ENCODE data around the gene ZNF112.
"Not testable (repeated sequence)": the region's sequence is repeated elsewhere in the genome, so short reads cannot be mapped to it uniquely, and the experiment has no call there.

Gene ZNF112

DNA sequence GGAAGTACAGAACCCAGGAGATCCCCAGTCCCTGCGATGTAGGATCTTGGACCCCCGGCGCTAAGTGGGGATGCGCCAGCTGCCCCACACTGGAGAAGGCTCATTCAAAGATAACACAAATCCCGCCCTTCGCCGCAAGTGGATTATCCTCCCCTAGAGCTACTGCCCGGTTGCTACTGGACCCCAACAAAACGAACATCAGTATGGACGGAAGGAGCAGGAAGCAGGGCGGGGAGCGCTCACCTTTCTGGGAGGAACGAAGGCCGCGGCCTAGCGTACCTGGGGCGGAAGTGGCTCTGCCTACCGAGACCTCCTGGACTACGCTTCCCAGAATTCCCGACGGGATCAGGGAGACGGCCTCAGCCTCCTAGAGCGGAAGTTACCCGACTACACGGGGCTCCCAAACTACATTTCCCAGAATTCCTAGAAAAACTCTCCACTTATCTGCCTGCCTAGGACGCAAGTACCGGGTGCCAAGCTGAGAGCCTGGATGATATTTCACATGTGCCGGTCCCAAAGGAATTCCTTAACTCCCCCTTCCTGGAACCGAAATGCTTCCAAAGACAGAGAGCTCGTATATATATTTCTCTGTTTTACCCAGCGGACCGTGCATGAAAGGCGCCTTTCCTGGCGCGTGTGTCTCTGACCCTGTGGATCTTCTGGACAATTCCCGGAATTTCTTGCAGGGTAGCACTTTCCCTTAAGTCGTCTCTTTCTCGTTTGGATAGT lies at the start of gene ZNF112:
Gene ZNF112 (minus strand): TSS at position 298 of the 729 bp plus-strand sequence. CDS start 16,141 bp downstream, outside the sequence.
- DNase-seq (ENCODE audit: low read depth in 2 of 2), result no peak

DNA sequence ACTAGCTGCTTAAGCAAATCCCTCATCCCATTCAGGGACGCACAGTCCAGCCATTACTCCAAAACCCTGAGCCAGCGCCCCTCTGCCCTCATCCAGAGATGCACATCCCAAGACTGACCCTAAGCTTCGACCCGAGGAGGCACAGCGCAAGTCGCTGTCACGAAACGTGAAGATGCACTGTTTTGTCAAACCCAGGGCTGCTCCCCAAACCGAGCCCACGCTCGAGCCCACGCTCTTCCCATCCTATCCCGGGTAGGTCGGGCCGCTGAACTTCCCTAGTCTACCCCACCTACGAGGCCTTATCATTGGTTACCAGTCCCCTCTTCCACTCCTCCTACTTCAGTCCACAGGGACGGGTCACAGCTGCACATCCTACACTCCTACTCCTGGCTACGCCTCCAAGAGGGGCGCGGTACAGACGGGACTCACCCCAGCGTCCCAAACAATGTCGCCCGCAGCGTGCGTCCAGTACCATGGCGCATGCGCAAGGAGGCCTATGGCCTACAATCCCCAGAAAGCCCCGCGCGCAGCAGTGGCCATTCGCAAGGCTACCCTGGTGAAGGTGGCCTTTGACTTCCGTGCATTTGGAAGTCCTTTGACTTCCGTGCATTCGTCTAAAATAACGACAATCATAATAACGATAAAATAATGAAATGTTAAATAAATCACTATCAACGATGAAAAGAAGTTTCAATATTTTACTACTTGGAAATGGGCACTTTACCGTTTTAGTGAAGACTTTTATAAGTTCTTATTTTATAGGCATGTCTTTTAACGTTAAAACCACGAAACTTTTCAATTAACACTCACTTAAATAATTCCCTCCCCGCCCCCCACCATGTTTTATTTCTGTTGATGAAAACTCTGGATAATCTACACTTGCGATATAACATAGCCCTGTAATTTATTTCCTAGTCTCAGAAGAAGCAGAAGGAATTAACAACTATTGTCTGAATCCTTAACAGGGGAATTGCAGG lies 44.9 kb upstream of the ZNF112 start, which contains the start of gene ZNF285:
Gene ZNF285 (minus strand): TSS at position 470 of the 977 bp plus-strand sequence. CDS start 4,395 bp downstream, outside the sequence.
- peak; percentile 40 to 47 for DNase-seq (ENCODE audit: low read depth in 2 of 2)

DNA sequence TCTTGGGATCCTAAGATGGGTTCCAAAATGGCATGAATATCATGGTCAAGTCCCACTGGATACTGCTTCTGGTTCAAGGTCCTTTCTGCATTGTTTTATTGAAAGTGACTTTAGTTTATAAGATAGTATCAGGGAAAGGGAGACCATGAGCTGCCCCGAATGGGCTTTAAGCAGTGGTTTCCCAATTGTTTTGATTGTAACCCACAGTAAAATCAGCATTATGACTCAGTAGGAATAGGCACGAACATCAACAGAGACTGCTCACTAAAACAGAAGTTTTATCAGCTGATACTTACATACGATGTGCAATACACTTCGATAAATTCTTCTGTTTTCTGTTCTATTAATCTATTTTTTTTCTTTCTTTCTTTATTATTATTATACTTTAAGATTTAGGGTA lies 32.8 kb upstream of the ZNF112 start:
- not testable (repeated sequence) for DNase-seq (ENCODE audit: low read depth in 2 of 2)

DNA sequence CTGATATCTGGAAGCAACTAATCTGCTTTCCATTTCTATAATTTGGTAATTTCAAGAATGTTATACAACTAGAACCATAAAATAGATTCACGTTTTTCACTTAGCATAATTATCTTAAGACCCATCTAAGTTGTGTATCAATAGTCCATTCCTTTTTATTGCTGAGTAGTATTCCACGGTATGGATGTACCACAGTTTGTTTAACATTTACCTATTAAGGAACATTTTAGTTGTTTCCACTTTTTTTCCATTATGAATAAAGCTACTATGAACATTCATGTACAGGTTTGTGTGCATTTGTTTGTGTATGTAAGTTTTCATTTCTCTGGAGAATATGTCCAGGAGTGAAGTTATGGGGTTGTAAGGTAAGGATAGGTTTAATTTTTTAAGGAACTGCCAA lies 18.3 kb upstream of the ZNF112 start:
- no peak for DNase-seq (ENCODE audit: low read depth in 2 of 2)

DNA sequence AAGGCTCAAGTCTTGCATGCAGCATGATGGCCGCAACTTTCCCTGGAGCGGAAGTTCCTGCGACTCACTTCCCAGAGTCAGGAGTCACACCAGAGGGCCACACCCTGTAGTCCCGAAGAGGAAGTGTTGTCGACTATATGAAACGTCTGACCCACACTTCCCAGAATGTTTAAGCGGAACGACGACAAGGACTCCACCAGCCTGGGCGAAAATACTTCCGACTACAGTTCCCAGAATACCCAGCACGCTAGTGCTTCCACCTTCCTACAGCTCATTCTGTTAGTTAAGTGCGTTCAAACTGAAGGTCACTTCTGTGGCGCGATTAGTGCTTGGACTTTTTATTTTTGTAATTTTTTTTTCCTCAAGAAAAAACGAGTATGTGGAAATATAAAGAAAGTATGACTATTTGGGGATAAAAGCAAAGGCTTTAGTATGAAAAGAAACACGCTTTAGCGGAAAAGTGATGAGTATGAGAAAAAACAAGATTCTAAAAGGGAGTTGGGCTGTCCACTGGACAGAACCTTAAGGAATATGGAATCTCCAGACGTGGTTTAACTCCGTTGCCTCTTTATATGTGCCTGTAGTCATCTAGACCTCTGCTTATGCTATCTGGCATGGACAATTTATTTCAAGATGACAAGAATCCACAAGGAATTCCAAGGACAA lies 15.5 kb upstream of the ZNF112 start:
- DNase-seq (ENCODE audit: low read depth in 2 of 2), result no peak

DNA sequence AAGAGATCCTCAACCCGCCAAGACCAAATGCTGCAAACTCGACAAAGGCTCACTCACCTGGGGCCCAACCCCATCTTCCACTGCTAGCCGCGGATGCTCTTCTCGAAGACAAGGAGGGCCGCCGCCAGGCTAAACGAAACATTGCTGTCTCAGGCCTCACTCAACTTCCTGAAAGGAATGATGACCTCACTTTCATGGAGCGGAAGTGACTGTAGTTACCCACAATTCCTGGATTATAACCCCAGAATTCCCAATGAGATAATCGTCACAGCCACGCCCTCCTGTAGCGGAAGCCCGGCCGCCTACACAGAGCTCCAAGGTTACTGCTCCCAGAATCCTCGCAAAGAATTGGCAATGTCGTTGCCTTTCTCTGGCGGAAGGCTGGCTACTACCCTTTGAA lies 10.5 kb upstream of the ZNF112 start:
- DNase-seq (ENCODE audit: low read depth in 2 of 2), result no peak

DNA sequence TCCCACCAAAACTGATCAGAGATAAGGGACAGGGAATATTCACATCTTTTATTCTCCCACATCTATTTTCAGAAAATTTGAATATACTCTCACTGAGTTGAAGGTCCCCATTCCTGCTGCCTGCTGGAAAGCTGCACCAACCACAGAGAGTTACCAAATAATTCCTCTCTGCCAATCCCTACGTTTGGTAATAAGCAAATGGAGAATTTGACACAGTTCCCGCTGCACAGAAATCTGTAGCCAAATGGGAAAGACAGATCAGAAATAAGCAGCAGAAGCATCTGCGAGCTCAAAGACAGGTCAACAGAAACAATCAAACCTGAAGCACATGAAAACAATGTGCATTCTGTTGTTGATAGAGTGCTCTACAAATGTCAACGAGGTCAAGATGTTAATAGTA lies 9.9 kb downstream of the ZNF112 start:
- no peak for DNase-seq (ENCODE audit: low read depth in 2 of 2)

DNA sequence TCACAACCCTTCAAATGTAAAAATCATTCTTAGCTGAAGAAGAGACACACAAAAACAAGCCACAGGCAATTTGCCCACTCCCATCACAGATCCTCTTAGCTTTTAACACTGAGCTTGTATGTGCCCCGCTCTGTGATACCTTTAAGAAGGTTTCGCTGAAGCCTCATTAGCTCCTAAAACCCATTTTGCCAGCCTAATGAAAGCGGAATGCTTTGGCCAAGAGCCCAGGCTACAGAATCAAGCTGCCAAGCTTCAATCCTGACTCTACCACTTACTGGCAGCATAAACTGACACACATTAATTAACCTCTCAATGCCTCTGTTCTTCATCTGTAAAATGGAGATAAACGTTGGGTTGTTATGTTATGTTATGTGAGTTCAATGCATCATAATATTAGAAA lies 10.5 kb downstream of the ZNF112 start:
- DNase-seq (ENCODE audit: low read depth in 2 of 2), result no peak

DNA sequence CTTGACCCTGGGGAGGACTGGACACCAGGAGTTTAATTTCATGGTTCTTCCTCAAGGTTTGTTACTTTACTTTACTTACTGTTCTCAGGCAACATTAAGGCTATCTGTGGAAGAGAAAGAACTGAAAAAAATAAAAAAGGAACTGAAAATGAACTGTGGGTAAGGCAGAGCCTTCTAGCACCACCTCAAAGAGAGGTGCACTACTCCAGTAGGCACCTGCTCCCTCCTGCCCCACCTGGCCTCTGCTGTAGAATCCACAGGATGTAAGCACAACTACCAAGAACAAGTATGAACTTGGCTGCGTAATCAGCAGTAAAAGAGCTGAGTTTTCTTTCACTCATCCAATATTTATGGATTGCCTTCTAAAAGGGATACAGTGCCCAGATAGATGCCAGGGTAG lies 12.2 kb downstream of the ZNF112 start:
- no peak for DNase-seq (ENCODE audit: low read depth in 2 of 2)

DNA sequence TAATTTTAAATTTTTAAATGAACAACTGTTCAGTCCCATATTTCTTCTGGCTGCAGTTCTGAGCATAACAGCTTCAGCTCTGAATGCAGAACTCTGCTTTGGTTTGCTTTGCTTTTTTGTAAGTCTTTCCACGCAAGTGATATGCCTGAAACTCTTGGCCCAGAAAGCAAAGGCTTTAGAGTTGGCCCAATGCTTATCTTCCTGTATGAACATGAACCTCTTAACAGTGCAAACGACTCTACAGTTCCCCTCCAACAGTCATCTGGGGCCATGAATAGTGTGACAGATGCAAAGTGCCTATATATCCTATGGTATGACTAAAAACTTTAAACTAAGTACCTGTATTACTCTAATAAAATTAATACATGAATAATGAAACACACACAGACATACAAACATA lies 14.7 kb downstream of the ZNF112 start:
- DNase-seq (ENCODE audit: low read depth in 2 of 2), result no peak

DNA sequence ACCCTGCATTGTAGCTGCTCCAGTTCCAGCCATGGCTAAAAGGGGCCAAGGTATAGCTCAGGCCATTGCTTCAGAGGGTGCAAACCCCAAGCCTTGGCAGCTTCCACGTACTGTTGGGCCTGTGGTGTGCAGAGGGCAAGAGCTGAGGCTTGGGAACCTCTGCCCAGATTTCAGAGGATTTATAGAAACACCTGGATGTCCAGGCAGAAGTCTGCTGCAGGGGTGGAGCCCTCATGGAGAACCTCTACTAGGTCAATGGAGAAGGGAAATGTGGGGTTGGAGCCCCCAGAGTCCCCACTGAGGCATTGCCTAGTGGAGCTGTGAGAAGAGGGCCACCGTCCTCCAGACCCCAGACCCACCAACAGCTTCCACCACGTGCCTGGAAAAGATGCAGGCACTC lies 21.8 kb downstream of the ZNF112 start:
- not testable (repeated sequence) for DNase-seq (ENCODE audit: low read depth in 2 of 2)

DNA sequence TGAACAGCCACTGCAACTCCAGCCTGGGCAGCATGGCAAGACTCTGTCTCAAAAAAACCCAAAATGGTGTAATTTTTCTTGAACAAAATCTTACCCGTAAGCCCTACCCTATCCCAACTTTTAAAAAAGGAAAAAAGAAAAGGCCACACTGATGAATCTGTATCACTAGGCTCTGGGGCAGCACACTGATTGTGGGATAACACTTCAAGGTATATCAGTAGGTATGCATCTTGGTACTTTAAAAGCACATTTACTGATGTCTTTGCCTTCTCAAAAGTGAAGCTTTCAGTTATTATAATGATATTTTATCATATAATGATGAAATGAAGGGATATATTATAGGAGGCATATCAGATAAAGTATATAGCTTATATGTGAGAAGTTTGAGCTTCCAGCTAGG lies 24.3 kb downstream of the ZNF112 start:
- no peak for DNase-seq (ENCODE audit: low read depth in 2 of 2)

DNA sequence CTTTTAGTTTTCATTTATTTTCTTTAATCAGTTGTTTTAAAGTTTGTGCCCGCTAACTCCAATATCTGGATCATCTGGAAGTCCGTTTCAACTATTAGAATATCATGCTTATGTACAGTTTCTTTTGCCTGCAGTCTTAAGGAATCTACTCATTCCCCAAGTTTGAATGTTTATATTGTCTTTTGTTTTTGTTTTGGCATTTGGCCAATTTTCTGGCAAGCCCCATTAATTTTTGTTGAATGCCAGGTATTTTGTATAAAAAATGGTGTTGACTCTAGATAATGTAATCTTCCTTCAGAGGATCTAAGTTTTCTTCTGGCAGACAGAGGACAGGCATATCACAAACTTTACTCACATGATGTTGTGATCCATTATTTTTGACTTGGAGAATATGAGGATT lies 40.6 kb downstream of the ZNF112 start:
- DNase-seq (ENCODE audit: low read depth in 2 of 2), result no peak

DNA sequence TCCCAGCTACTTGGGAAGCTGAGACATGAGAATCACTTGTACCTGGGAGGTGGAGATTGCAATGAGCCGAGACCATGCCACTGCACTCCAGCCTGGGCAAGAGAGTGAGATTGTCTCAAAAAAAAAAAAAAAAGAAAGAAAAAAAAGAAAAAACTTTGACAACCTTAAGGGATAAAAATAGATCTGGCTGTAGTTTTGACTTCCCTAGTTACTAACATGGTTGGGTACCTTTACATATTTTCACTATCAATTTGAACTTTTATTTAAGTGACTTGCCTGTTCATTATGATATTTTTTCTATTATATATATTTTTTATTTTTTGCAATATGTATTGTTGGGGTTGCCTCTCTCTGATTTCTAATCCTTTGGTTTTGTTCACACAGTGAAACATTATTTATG lies 43.2 kb downstream of the ZNF112 start:
- no peak for DNase-seq (ENCODE audit: low read depth in 2 of 2)

DNA sequence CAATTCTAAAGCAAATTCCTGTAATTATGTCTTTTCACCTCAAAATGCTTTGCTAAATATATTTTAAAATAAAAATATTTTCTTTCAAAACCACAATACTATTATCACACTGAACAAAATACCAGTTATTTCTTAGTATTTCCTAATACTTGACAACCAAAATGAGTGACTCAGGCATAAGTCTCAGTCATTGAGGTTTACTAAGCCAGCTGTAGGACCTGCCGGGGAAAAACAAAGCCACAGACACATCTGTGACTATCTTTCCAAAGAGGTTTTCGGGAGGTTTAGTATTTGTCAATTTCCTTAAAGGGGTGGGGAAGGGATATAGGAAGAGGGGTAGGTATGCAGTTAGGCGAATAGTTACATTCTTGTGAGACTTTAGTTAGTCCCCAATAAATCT lies 48.5 kb downstream of the ZNF112 start:
- no peak for DNase-seq (ENCODE audit: low read depth in 2 of 2)

DNA sequence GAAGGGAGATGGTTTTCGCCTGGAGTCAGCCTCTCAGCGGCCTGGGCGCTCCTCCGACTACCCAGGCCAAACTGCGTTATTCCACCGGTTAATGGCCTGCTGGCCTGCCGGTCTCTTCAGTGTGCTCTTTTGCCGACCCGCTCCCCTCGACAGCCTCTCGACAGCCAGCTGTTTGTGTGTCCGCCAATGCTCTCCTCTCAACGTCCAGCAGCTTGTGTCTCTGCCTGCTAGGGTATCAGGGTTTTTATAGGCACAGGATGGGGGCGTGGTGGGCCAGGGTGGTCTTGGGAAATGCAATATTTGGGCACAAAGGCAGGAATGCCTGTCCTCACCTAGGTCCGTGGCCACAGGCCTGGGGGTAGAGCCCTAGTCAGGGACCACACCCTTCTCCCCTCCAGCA lies 50.2 kb downstream of the ZNF112 start:
- DNase-seq (ENCODE audit: low read depth in 2 of 2), result no peak

DNA sequence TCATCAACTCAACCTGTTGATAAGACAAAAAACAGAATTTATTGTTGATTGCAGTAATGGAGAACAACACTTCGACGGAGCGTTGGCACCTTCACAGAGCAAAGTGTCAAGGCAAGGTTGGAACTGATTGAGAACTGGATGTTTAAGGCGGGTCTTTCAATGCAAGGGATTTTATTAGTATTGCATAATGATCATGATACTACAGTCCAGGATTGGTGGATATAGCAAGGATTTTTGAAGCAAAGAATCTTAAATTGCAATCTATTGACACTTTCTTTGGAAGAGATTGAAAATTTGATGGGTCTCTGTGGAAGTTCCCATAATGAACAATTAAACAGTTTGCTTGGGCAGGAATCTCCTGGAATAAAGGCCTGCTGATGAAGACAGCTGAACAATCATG lies 51.0 kb downstream of the ZNF112 start:
- no peak for DNase-seq (ENCODE audit: low read depth in 2 of 2)

DNA sequence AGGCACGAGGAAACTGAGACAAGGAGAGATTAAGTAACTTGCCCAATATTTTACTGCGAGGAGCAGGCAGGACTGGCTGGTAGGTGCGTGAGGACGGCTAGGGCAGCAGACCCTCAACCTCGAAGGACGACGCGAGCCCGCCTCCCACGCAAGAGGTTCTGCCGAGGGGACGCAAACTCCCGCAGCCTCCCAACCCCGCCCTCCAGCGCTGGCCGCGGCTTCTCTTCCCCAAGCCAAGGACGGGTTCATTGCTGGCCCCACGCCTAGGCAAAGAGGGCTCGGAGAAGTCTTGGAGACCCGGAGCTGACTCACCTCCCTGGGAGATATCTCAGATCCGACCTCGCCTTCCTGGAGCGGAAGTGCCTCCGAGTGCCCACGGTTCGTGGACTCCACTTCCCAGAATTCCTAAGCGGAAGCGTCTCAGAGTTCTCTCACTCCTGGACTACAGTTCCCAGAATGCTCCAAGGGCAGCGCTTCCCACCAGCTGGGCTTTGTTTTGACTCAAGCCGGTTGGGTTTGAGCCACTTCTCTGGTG lies 51.8 kb downstream of the ZNF112 start, which contains the start of gene ZNF235:
Gene ZNF235 (minus strand): TSS at position 367 of the 535 bp plus-strand sequence. CDS start 1,621 bp downstream, outside the sequence.
- peak; percentile 36 to 42 for DNase-seq (ENCODE audit: low read depth in 2 of 2)

DNA sequence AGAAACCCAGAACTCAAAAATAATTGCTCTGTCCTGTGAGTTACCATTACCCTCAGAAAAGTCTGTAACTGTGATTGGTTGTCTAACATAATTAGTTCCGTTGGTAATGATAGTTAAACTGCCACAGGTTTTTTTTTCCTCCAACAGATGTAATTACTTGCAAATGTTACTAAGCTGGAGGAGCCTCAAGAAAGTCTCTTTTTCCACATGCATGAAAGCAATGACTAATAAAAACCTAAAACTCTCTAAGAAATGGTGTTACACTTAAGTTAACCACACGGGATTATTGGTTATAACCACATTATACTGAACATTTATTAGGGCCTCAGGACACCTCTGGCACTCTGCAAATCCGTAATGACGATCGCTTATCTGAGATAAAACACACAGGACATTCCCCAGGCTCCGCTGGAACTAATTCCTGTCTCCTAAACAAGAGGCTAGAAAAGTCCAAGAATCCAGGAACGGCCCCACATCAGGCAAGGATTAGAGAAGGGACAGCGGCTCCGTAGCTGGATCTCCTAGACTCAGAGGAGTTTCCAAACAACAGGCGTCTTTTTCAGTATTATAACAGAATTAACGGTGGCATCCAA lies 52.4 kb downstream of the ZNF112 start:
- no peak for DNase-seq (ENCODE audit: low read depth in 2 of 2)

DNA sequence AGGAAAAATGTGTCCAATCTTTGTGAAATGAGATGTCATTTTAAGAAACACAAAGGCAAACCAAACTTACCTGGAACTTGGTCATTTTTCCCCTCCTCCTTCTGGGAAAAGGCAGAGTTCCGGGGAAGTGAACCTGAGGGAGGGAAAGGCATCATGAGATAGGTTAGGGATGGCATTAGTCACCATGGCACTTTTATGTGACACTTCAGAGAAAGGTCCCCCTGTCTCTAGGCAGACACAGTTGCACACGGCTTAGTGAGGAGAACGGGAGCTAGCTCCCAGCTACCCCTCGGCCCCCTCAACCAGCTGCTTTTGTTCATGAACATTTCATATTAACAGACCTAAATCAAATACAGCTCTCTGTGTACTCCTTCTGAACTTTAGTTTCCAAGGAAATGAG lies 53.2 kb downstream of the ZNF112 start:
- no peak for DNase-seq (ENCODE audit: low read depth in 2 of 2)

DNA sequence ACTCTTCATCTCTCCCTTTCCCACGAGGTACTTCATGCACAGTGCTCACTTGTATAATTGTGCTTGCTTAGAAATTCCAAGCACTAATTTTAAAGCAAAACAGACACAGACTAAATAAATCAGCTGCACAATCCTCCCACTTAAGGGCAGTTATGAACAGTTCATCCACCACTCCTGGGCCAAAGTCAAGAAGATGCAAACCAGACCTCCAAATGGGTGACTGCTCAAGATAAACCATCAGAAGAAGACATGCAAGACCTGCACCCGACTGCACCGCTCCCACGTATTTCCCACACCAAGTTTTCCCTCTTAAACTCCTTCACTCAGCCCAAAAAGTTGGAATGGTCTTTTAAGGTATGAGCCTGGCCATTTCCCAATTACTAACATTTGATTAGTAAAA lies 71.5 kb downstream of the ZNF112 start:
- no peak for DNase-seq (ENCODE audit: low read depth in 2 of 2)
